ENCODE results near the gene PDE1A.

Gene PDE1A

GRCh38 chr2:182426918-182427240, at the start of gene PDE1A:
Gene PDE1A, minus strand, starts transcription at chr2:182427036.
- no peak for DNase-seq
- TF ChIP-seq POLR2A (IDR thresholded peaks at IDR 0.05; ENCODE audit: low read length) (no peak), GATA1 (IDR thresholded peaks at IDR 0.05; ENCODE audit: low read depth, low read length) (no peak)

GRCh38 chr2:182473635-182474034, 46.8 kb upstream of the PDE1A start:
- DNase-seq: no peak
- TF ChIP-seq GATA1 (IDR thresholded peaks at IDR 0.05; ENCODE audit: low read depth, low read length) (no peak), POLR2A (IDR thresholded peaks at IDR 0.05; ENCODE audit: low read length) (no peak)

GRCh38 chr2:182463760-182464159, 36.9 kb upstream of the PDE1A start:
- no peak for TF ChIP-seq GATA1 (IDR thresholded peaks at IDR 0.05; ENCODE audit: low read depth, low read length)
- no peak for TF ChIP-seq POLR2A (IDR thresholded peaks at IDR 0.05; ENCODE audit: low read length)
- no peak for DNase-seq

GRCh38 chr2:182456784-182457183, 29.9 kb upstream of the PDE1A start:
- TF ChIP-seq GATA1 (IDR thresholded peaks at IDR 0.05; ENCODE audit: low read depth, low read length) (no peak), POLR2A (IDR thresholded peaks at IDR 0.05; ENCODE audit: low read length) (no peak)
- DNase-seq: no peak

- DNase-seq: no peak
- TF ChIP-seq POLR2A (IDR thresholded peaks at IDR 0.05; ENCODE audit: low read length) (no peak), GATA1 (IDR thresholded peaks at IDR 0.05; ENCODE audit: low read depth, low read length) (no peak)
Measured at GRCh38 chr2:182452456-182452990, 25.7 kb upstream of the PDE1A start.

GRCh38 chr2:182448371-182448770, 21.5 kb upstream of the PDE1A start:
- no peak for DNase-seq
- no peak for TF ChIP-seq GATA1 (IDR thresholded peaks at IDR 0.05; ENCODE audit: low read depth, low read length)
- TF ChIP-seq POLR2A (IDR thresholded peaks at IDR 0.05; ENCODE audit: low read length): no peak

- DNase-seq: no peak
- TF ChIP-seq POLR2A (IDR thresholded peaks at IDR 0.05; ENCODE audit: low read length): no peak
- TF ChIP-seq GATA1 (IDR thresholded peaks at IDR 0.05; ENCODE audit: low read depth, low read length): no peak
Measured at GRCh38 chr2:182447863-182448262, 21.0 kb upstream of the PDE1A start.

GRCh38 chr2:182447163-182447562, 20.3 kb upstream of the PDE1A start:
- TF ChIP-seq GATA1 (IDR thresholded peaks at IDR 0.05; ENCODE audit: low read depth, low read length) (no peak), POLR2A (IDR thresholded peaks at IDR 0.05; ENCODE audit: low read length) (no peak)
- DNase-seq: no peak

- DNase-seq: no peak
- TF ChIP-seq POLR2A (IDR thresholded peaks at IDR 0.05; ENCODE audit: low read length) (no peak), GATA1 (IDR thresholded peaks at IDR 0.05; ENCODE audit: low read depth, low read length) (no peak)
Measured at GRCh38 chr2:182446087-182446486, 19.3 kb upstream of the PDE1A start.

- no peak for DNase-seq
- TF ChIP-seq POLR2A (IDR thresholded peaks at IDR 0.05; ENCODE audit: low read length): no peak
- TF ChIP-seq GATA1 (IDR thresholded peaks at IDR 0.05; ENCODE audit: low read depth, low read length): no peak
Measured at GRCh38 chr2:182445391-182445965, 18.6 kb upstream of the PDE1A start.

- TF ChIP-seq GATA1 (IDR thresholded peaks at IDR 0.05; ENCODE audit: low read depth, low read length) (no peak), POLR2A (IDR thresholded peaks at IDR 0.05; ENCODE audit: low read length) (no peak)
- no peak for DNase-seq
Measured at GRCh38 chr2:182444806-182445205, 18.0 kb upstream of the PDE1A start.

GRCh38 chr2:182444170-182444569, 17.3 kb upstream of the PDE1A start:
- DNase-seq: no peak
- TF ChIP-seq GATA1 (IDR thresholded peaks at IDR 0.05; ENCODE audit: low read depth, low read length): no peak
- TF ChIP-seq POLR2A (IDR thresholded peaks at IDR 0.05; ENCODE audit: low read length): no peak

- no peak for DNase-seq
- TF ChIP-seq POLR2A (IDR thresholded peaks at IDR 0.05; ENCODE audit: low read length): no peak
- TF ChIP-seq GATA1 (IDR thresholded peaks at IDR 0.05; ENCODE audit: low read depth, low read length): no peak
Measured at GRCh38 chr2:182436252-182436651, 9.4 kb upstream of the PDE1A start.

GRCh38 chr2:182435754-182436153, 8.9 kb upstream of the PDE1A start:
- DNase-seq: no peak
- TF ChIP-seq GATA1 (IDR thresholded peaks at IDR 0.05; ENCODE audit: low read depth, low read length) (no peak), POLR2A (IDR thresholded peaks at IDR 0.05; ENCODE audit: low read length) (no peak)

GRCh38 chr2:182432051-182432450, 5.2 kb upstream of the PDE1A start:
- no peak for TF ChIP-seq GATA1 (IDR thresholded peaks at IDR 0.05; ENCODE audit: low read depth, low read length)
- TF ChIP-seq POLR2A (IDR thresholded peaks at IDR 0.05; ENCODE audit: low read length): no peak
- no peak for DNase-seq
